Keratinocyte (primary cell): ENCODE data around the gene ACTR3C.

Source experiments
- CTCF ChIP-seq, 3 experiments: IDR thresholded peaks in 1 of 3; conservative IDR thresholded peaks in 1 of 3; optimal IDR thresholded peaks in 1 of 3; 2 replicates in 2 of 3; 3 replicates in 1 of 3; pipeline versions ENCODE3 to v1.5.1; 2011; ENCODE audit warnings: low read length in 3 of 3, mild to moderate bottlenecking in 3 of 3, moderate library complexity in 2 of 3, control low read depth in 1 of 3, inconsistent platforms in 1 of 3; ENCODE audit not compliant: insufficient read depth in 2 of 3; ENCODE audit errors: extremely low read depth in 1 of 3
- EZH2 ChIP-seq: IDR thresholded peaks from one replicate; pipeline ENCODE4 v1.6.1; 2012; ENCODE audit warnings: inconsistent platforms, mild to moderate bottlenecking, low read length, moderate library complexity

- TF ChIP-seq CTCF (optimal IDR thresholded peaks at IDR 0.05 in 1 of 3, IDR thresholded peaks at IDR 0.05 in 1 of 3, conservative IDR thresholded peaks at IDR 0.05 in 1 of 3; ENCODE audit: extremely low read depth in 1 of 3, insufficient read depth in 2 of 3, low read length in 3 of 3): no peak
- TF ChIP-seq EZH2: no peak
These were observed 46.6 kb upstream of the ACTR3C start for GRCh38 chr7:150369748-150370501.
